Prostate gland (tissue), 2 donors: ENCODE results near the gene MYH9. TPM values are rescaled to one million over a fixed set of nuclear protein-coding genes. Genes with fewer than 3 reads are reported as not detected.

ENCODE experiments used
- DNase-seq: peaks from one replicate; pipeline ENCODE4 v3.0.0-alpha.2; 2019; ENCODE audit warnings: low spot score
- H3K27ac ChIP-seq, 2 donors: fragments of 200-600 bp; sonication (generic); 2 replicates each; pipeline ENCODE4 v1.5.1; 2017 to 2019
- H3K27me3 ChIP-seq: fragments of 200-600 bp; sonication (generic); replicated peaks from 2 replicates; pipeline ENCODE4 v1.5.1; 2019; ENCODE audit not compliant: insufficient read depth
- H3K36me3 ChIP-seq, 2 donors: fragments of 200-600 bp; sonication (generic); 1 replicate in 1 of 2; 2 replicates in 1 of 2; pipeline versions ENCODE4 v1.5.1 to v1.8.1; 2017 to 2019
- H3K4me1 ChIP-seq: fragments of 200-600 bp; sonication (generic); replicated peaks from 2 replicates; pipeline ENCODE4 v1.5.1; 2019
- H3K4me3 ChIP-seq, 2 donors: fragments of 200-600 bp; sonication (generic); 2 replicates each; pipeline ENCODE4 v1.5.1; 2017 to 2019
- H3K9me3 ChIP-seq: fragments of 200-600 bp; sonication (generic); 2 replicates; pipeline ENCODE4 v1.5.1; 2017
- POLR2A ChIP-seq: fragments of 450-650 bp; IDR thresholded peaks from one replicate; pipeline ENCODE4 v1.6.1; 2016; ENCODE audit warnings: antibody characterized with exemption, mild to moderate bottlenecking
- POLR2AphosphoS5 ChIP-seq: sonication (generic); formaldehyde crosslinking; IDR thresholded peaks from one replicate; pipeline ENCODE4 v1.6.1; 2017; ENCODE audit warnings: antibody characterized with exemption
- WGBS: methylation state at CpG from one replicate; pipeline ENCODE4 v1.1.5; 2018; 5-methylcytosine and 5-hydroxymethylcytosine counted together
- intact Hi-C: fragments of 100-400 bp; cut with DNase I; formaldehyde crosslinking; loops from one replicate; pipeline ENCODE4 v1.14.2; 2022
- total RNA-seq, 2 donors: library from RNA; depleted of rRNA; stranded (reverse); fragments of >200 nt; gene quantifications; one replicate each; pipeline ENCODE4 v1.1.0, GENCODE V29; 2016
- TF ChIP-seq, protein P1 (sequence below), 4 experiments: fragments of 200-600 bp in 2 of 4; fragments of 450-650 bp in 2 of 4; sonication (generic) in 2 of 4; IDR thresholded peaks; 1 replicate in 3 of 4; 2 replicates in 1 of 4; pipeline ENCODE4 v1.5.1; 2016 to 2019; ENCODE audit warnings: antibody characterized with exemption in 4 of 4, mild to moderate bottlenecking in 2 of 4, moderate library complexity in 2 of 4

MYH9 gene
- total RNA-seq, 2 donors from 2014 or later: 295 to 329 TPM

DNA sequence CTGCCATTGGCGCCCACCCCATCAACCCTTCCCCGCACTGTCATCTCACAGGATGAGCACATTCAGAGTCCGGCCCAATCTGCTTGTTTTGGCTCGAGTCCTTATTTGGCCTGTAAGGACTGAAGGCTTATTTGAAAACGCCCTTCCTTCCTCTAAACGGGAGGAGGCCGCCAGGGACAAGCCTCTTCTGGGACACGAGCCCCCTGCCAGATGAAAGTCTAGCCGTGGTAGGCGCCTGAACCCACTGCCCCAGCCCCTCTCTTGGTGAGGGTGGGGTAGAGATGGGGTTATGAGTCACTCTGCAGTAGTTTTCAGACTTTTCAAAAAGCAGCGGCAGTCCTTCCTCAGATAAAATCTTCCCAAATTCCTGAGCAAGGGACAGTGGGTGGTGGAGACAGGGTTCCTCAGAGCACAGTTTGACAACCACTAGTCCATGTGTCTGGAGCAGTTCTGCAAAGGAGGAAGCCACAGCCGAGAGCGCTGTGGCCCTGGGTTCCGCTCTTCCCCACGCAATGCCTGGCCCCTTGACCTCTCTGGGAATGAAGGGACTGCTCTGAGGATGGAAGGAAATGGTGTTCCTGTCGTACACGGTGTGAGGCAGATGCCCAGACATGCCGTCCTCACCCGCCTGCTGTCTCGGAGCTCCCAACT lies 57.0 kb downstream of the MYH9 start:
- 10% methylated on average over 20 of the region's 20 CpGs for WGBS
- peaks cover 97% of the 10 kb centered on the region for H3K4me1 ChIP-seq
- H3K27ac ChIP-seq: peak overlapping the region; percentile 94 to 96
- peaks cover 0 to 7% of the 10 kb centered on the region in 2 donors for H3K36me3 ChIP-seq
- H3K9me3 ChIP-seq: no peaks in the 10 kb centered on the region
- intact Hi-C loops: loop anchor here (5.0 kb wide), 1 partner anchor 37 kb away; no protein-coding TSS in a partner anchor
- DNase-seq: peak; percentile 62
- H3K27me3 ChIP-seq: no peaks in the 10 kb centered on the region
- TF ChIP-seq, protein P1, sequence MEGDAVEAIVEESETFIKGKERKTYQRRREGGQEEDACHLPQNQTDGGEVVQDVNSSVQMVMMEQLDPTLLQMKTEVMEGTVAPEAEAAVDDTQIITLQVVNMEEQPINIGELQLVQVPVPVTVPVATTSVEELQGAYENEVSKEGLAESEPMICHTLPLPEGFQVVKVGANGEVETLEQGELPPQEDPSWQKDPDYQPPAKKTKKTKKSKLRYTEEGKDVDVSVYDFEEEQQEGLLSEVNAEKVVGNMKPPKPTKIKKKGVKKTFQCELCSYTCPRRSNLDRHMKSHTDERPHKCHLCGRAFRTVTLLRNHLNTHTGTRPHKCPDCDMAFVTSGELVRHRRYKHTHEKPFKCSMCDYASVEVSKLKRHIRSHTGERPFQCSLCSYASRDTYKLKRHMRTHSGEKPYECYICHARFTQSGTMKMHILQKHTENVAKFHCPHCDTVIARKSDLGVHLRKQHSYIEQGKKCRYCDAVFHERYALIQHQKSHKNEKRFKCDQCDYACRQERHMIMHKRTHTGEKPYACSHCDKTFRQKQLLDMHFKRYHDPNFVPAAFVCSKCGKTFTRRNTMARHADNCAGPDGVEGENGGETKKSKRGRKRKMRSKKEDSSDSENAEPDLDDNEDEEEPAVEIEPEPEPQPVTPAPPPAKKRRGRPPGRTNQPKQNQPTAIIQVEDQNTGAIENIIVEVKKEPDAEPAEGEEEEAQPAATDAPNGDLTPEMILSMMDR (IDR thresholded peaks at IDR 0.05): no peak
- TF ChIP-seq POLR2AphosphoS5: peak; percentile 16
- TF ChIP-seq POLR2A: no peak
- no peak overlapping the region for H3K4me3 ChIP-seq

DNA sequence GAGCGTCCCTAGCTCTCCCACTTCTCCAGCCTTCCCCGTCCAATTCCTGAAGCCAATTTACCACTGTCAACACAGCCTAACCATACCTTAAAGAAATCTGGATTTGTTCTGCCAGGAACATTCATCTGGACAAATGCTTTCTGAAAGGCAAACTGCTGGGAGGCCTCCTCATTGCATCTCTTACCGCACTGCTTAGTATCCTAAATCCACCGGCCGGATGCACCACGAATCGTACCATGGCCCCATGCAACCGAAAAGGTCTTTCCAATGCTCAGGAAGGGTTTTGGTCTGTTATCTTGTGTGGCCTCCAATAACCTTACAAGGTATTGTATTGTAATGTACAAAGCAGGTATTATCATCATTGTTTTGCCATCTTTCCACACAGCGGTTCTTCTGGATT lies 57.6 kb downstream of the MYH9 start:
- intact Hi-C loops: loop anchor here (5.0 kb wide), 1 partner anchor 37 kb away; no protein-coding TSS in a partner anchor
- H3K4me1 ChIP-seq: peaks cover 98% of the 10 kb centered on the region
- peak overlapping the region; percentile 94 to 96 for H3K27ac ChIP-seq
- TF ChIP-seq, protein P1 (IDR thresholded peaks at IDR 0.05): no peak
- H3K36me3 ChIP-seq: peaks cover 0 to 7% of the 10 kb centered on the region in 2 donors
- no peaks in the 10 kb centered on the region for H3K27me3 ChIP-seq
- H3K9me3 ChIP-seq: no peaks in the 10 kb centered on the region
- no peak overlapping the region for H3K4me3 ChIP-seq
- DNase-seq: no peak
- WGBS: 52% methylated on average over 9 of the region's 9 CpGs

DNA sequence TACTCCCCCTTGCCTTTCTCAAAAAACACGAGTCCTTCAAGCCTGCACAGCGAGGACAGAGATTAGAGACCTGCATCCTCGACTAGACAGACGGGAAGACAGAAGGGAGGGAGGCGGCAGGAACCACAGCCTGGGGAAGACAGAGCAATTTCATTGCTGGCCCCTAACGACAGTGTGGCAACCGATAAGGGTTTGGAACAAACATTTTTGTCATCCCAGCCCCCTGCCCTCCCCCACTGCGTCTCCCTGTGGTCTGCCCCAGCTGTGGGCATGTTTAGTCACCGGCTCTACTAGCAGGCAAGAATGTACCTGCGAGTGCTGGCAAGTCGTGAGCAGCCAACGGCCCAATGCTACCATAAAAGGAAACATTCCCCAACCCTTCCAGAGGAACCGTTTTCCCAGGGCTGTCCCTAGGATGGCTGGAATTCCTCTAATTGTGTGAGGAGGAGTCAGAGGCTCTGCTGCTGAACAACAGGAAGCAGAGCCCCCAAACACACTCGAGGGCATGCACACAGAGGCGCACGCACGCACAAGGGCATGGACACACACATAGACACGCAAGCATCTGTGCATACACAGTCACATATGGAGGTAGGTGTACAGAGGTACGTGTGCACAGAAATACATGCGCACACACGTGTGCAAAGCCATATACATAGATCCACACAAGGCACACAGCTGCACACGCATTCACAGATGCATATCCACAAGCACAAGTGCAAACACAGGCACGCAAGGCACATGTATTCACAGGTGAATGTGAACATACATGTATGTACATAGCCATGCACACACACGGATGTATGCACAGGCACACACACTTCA lies 58.3 kb downstream of the MYH9 start:
- Histone ChIP-seq H3K9me3 (no peaks in the 10 kb centered on the region), H3K27me3 (no peaks in the 10 kb centered on the region), H3K36me3 (peaks cover 0 to 7% of the 10 kb centered on the region in 2 donors), H3K4me3 (no peak overlapping the region), H3K27ac (peak overlapping the region; percentile 94 to 96), H3K4me1 (peaks cover 96% of the 10 kb centered on the region)
- 16% methylated on average over 24 of the region's 24 CpGs for WGBS
- peak; percentile 94 for DNase-seq
- intact Hi-C loops: loop anchor here (2.0 to 5.0 kb wide), 3 partner anchors 38 to 135 kb away; partner anchors contain the start of gene MYH9
- TF ChIP-seq POLR2A (peak; percentile 25), POLR2AphosphoS5 (peak; percentile 97)
- TF ChIP-seq, protein P1 (IDR thresholded peaks at IDR 0.05): no peak

DNA sequence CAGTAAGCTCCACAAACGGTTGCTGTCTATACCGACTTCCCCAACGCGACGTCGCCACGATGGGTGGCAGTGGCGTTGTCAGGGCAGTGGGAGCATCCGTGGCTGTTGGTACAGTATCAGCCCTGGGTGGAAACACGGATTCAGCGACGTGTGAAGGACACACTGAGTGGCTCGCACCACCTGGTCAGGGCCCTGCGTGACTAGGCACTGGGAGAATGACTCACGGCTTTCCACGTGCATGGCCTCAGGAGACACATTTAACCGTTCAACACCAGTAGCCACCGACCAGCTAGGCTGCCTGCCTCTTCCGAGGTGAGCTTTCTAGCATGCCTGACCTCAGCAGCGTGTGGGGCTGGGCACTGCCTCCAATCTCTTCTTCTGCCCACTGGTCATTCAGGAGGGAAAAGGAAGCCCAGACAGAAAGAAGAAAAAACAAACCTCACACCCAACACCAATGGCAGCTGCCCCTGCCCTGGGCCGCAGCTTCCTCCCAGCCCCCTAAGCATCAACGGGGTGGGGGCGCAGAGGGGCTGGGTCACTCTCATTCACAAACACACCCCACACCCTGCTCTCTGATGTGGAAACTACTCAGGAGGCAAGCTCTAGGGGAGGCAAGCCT lies 59.0 kb downstream of the MYH9 start:
- no peak overlapping the region for H3K4me3 ChIP-seq
- peaks cover 0 to 7% of the 10 kb centered on the region in 2 donors for H3K36me3 ChIP-seq
- TF ChIP-seq POLR2AphosphoS5 (peak; percentile 30), POLR2A (no peak)

More for the DNA sequence above, 59.0 kb downstream of the MYH9 start:
- WGBS: 12% methylated on average over 23 of the region's 23 CpGs
- DNase-seq: peak; percentile 61
- Histone ChIP-seq H3K27me3 (no peaks in the 10 kb centered on the region), H3K4me1 (peaks cover 95% of the 10 kb centered on the region), H3K9me3 (no peaks in the 10 kb centered on the region), H3K27ac (peak overlapping the region; percentile 94 to 96)
- intact Hi-C loops: loop anchor here (2.0 kb wide), 2 partner anchors 58 to 136 kb away; partner anchors contain the start of gene MYH9
